ENCODE data around the gene FAM9C. TPM values are rescaled to one million over a fixed set of nuclear protein-coding genes. Genes with fewer than 3 reads are reported as not detected.
A peak's percentile ranks its signal among the peaks of the same experiment; 100 is the strongest.

Gene FAM9C
- total and polyA plus RNA-seq, 2 donors (not counting 3 experiments of a cell fraction or from before 2014, with no cell fraction given), result not detected

- Histone ChIP-seq H4K20me1 (replicated peaks; ENCODE audit: control insufficient read depth, extremely low read depth, insufficient read depth, low read length) (no peaks in the 10 kb centered on the region), H3K27me3 (ENCODE audit: control insufficient read depth in 2 of 2, insufficient read depth in 2 of 2, low read length in 2 of 2) (no peaks in the 10 kb centered on the region), H3K4me2 (ENCODE audit: insufficient read depth, low read length) (no peak overlapping the region), H3K4me1 (ENCODE audit: control insufficient read depth, extremely low read depth, insufficient read depth, low read length) (peaks cover 3% of the 10 kb centered on the region), H3K79me2 (ENCODE audit: control insufficient read depth, insufficient read depth, low read length) (no peaks in the 10 kb centered on the region), H3K9me1 (replicated peaks; ENCODE audit: control insufficient read depth, extremely low read depth, insufficient read depth, low read length) (no peaks in the 10 kb centered on the region), H3K36me3 (ENCODE audit: control insufficient read depth in 2 of 2, extremely low read depth in 1 of 2, insufficient read depth in 2 of 2, low read length in 2 of 2) (no peaks in the 10 kb centered on the region), H3K27ac (ENCODE audit: insufficient read depth, low read depth, low read length) (no peak overlapping the region), H3K9me3 (replicated peaks; ENCODE audit: control insufficient read depth, insufficient read depth, low read length) (no peaks in the 10 kb centered on the region), H3K4me3 (replicated peaks in 1 of 3; ENCODE audit: insufficient read depth in 1 of 3, low read depth in 1 of 3, low read length in 3 of 3) (no peak overlapping the region), H3K9ac (replicated peaks; ENCODE audit: extremely low read depth, insufficient read depth, low read length) (no peak overlapping the region), H2AFZ (ENCODE audit: low read depth, low read length) (peak overlapping the region; percentile 65)
- dilution Hi-C loops (cut with MboI; ENCODE audit: extremely low pct_ligation_motif_present, low sequenced_read_pairs), result no loop called here
- DNase-seq (ENCODE audit: low read depth, low spot score) (no peak), FAIRE-seq (peak; percentile 12)
- TF ChIP-seq POLR2AphosphoS5 (IDR thresholded peaks at IDR 0.05; ENCODE audit: insufficient read depth, low read depth, low read length), result no peak
- TF ChIP-seq MYC (IDR thresholded peaks at IDR 0.05; ENCODE audit: low read depth, low read length), result no peak
- TF ChIP-seq EZH2 (IDR thresholded peaks at IDR 0.05; ENCODE audit: borderline replicate concordance, low read depth, low read length, severe bottlenecking), result no peak
- TF ChIP-seq JUN (IDR thresholded peaks at IDR 0.05; ENCODE audit: borderline replicate concordance, insufficient read depth, insufficient read length, low read depth), result no peak
- TF ChIP-seq GATA2 (IDR thresholded peaks at IDR 0.05; ENCODE audit: insufficient read depth, insufficient read length, low read depth, low read length), result no peak
- no peak for TF ChIP-seq MAX (IDR thresholded peaks at IDR 0.05; ENCODE audit: insufficient read depth, insufficient read length)
- TF ChIP-seq CTCF (IDR thresholded peaks at IDR 0.05; ENCODE audit: extremely low read depth in 1 of 2, insufficient read depth in 1 of 2, low read depth in 1 of 2, low read length in 2 of 2), result no peak
- TF ChIP-seq POLR2A (IDR thresholded peaks at IDR 0.05; ENCODE audit: low read depth, low read length), result no peak
- no peak for TF ChIP-seq FOS (IDR thresholded peaks at IDR 0.05; ENCODE audit: borderline replicate concordance, insufficient read depth, low read length)
- BruUV-seq (replicated peaks), result no TSS peak
- ChIA-PET POLR2A (no interaction called here), CTCF (interaction anchor here (0.9 to 1.9 kb wide), 2 partner anchors 15 to 54 kb away, joined by 3 to 5 read pairs; no protein-coding TSS in a partner anchor)
- intact Hi-C loops (cut with micrococcal nuclease), result no loop called here
Measured at GRCh38 chrX:13000301-13000811, 44.1 kb downstream of the FAM9C start.

All from endothelial cell of umbilical vein (primary cell).